Psoas muscle (tissue), 8 donors: ENCODE measurements around the gene RCC2. TPM values are rescaled to one million over a fixed set of nuclear protein-coding genes. Genes with fewer than 3 reads are reported as not detected.
A peak's percentile ranks its signal among the peaks of the same experiment; 100 is the strongest.
"Not testable (repeated sequence)": the region's sequence is repeated elsewhere in the genome, so short reads cannot be mapped to it uniquely, and the experiment has no call there.

Experiments used
- ATAC-seq, 4 donors: fragments of 200-7000 bp; cut with Tn5 transposase; one replicate each; pipeline ENCODE4 v1.9.1; 2020; ENCODE audit warnings: moderate library complexity in 3 of 4, mild to moderate bottlenecking in 2 of 4
- DNase-seq, 2 donors: peaks; one replicate each; pipeline ENCODE4 v3.0.0-alpha.2; 2020
- H3K27ac ChIP-seq: fragments of 200-600 bp; one replicate; pipeline ENCODE4 v1.8.0; 2022
- H3K27me3 ChIP-seq, 3 donors: fragments of 200-600 bp in 1 of 3; one replicate each; pipeline versions ENCODE4 v1.6.1 to v1.8.0; 2013 to 2022; ENCODE audit warnings: low read length in 2 of 3, mild to moderate bottlenecking in 2 of 3, moderate library complexity in 1 of 3; ENCODE audit not compliant: insufficient read depth in 3 of 3
- H3K36me3 ChIP-seq, 2 donors: fragments of 200-600 bp in 1 of 2; one replicate each; pipeline versions ENCODE4 v1.6.1 to v1.8.0; 2013 to 2022; ENCODE audit warnings: low read depth in 1 of 2, mild to moderate bottlenecking in 1 of 2, moderate library complexity in 1 of 2; ENCODE audit not compliant: insufficient read depth in 1 of 2
- H3K4me1 ChIP-seq: fragments of 200-600 bp; one replicate; pipeline ENCODE4 v1.8.0; 2022
- H3K4me3 ChIP-seq: fragments of 200-600 bp; one replicate; pipeline ENCODE4 v1.8.0; 2022; ENCODE audit warnings: mild to moderate bottlenecking
- H3K9me3 ChIP-seq: fragments of 200-600 bp; one replicate; pipeline ENCODE4 v1.8.0; 2022
- CTCF ChIP-seq: fragments of 200-600 bp; IDR thresholded peaks from one replicate; pipeline ENCODE4 v1.8.0; 2022; ENCODE audit warnings: antibody characterized with exemption
- WGBS, 3 donors: extraction: QIAGEN DNeasy Blood & Tissue Kit; methylation state at CpG; one replicate each; pipeline versions ENCODE4 v1.1.6 to v1.1.7; 2013; 5-methylcytosine and 5-hydroxymethylcytosine counted together
- intact Hi-C, 2 donors: fragments of 100-400 bp; cut with DNase I; formaldehyde crosslinking; loops; one replicate each; pipeline versions ENCODE4 v1.11.0 to v1.14.2; 2022
- polyA plus RNA-seq, 3 donors: library from polyadenylated mRNA; stranded (reverse); fragments of 200-250 nt; gene quantifications; one replicate each; pipeline ENCODE4 v1.2.3, GENCODE V29; 2013
- total RNA-seq, 4 donors: library from RNA; stranded (reverse); fragmentation: NEBNext Ultra II Directional in 2 of 4; extraction: Animal tissue kit (Norgen Biotek cat#: 25700) in 2 of 4; gene quantifications; one replicate each; pipeline versions ENCODE4 v1.2.1 to v1.2.4, GENCODE V29; 2021 to 2023
- donor health status: healthy with polysubstance abuse.
- donor health status: DM: no; HTN: no; CAD: no; lungs with moderate emphysema.
- donor health status: Bipolar disorder and iron deficiency.
- donor health status: healthy.
- donor health status: DM: yes; HTN: yes; CAD: no.
- donor health status: DM: no; HTN: no; CAD: no.
- donor health status: DM: no; HTN: no; CAD: no.
- donor health status: DM: yes; HTN: yes; CAD: no.

The RCC2 gene
- total and polyA plus RNA-seq, 7 donors = 6.8 to 18.7 (median 10.6) TPM

GRCh38 chr1:17416389-17416788 lies 23.1 kb downstream of the RCC2 start:
- Histone ChIP-seq H3K4me3 (no peak overlapping the region), H3K9me3 (no peaks in the 10 kb centered on the region), H3K4me1 (peaks cover 9% of the 10 kb centered on the region), H3K27me3 (no peaks in the 10 kb centered on the region), H3K36me3 (peaks cover 8 to 94% of the 10 kb centered on the region in 2 donors), H3K27ac (no peak overlapping the region)
- intact Hi-C loops = no loop called here
- 92 to 96% (median 95%) methylated on average over 20 of the region's 20 CpGs for WGBS, 3 donors
- no peak for ATAC-seq
- TF ChIP-seq CTCF = no peak
- no peak for DNase-seq

DNA sequence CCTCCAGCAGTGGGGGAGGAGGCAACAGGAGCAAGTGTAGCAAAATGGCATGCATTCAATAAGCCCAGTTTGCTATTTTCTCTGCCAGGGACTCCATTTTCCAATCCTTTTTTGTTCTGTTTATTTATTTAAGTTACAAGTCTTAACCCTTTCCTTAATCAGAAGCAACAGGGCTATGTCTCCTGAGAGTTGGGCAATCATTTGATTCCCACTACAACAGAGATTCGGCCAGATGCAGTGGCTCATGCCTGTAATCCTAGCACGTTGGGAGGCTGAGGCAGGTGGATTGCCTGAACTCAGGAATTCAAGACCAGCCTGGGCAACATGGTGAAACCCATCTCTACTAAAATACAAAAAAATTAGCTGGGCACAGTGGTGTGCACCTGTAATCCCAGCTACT lies 25.5 kb downstream of the RCC2 start:
- H3K27ac ChIP-seq = no peak overlapping the region
- intact Hi-C loops = no loop called here
- no peak for DNase-seq
- WGBS, 3 donors = 78 to 90% (median 88%) methylated on average over 2 of the region's 2 CpGs
- H3K9me3 ChIP-seq = no peaks in the 10 kb centered on the region
- peaks cover 8 to 98% of the 10 kb centered on the region in 2 donors for H3K36me3 ChIP-seq
- H3K4me1 ChIP-seq = peaks cover 5% of the 10 kb centered on the region
- no peaks in the 10 kb centered on the region for H3K27me3 ChIP-seq
- no peak for TF ChIP-seq CTCF
- ATAC-seq = no peak
- no peak overlapping the region for H3K4me3 ChIP-seq

- Histone ChIP-seq H3K27me3 (no peaks in the 10 kb centered on the region), H3K4me3 (no peak overlapping the region), H3K36me3 (peaks cover 8 to 95% of the 10 kb centered on the region in 2 donors), H3K27ac (peak overlapping the region; percentile 23), H3K4me1 (peaks cover 4% of the 10 kb centered on the region), H3K9me3 (no peaks in the 10 kb centered on the region)
- WGBS, 3 donors = 68 to 71% (median 70%) methylated on average over 16 of the region's 16 CpGs
- DNase-seq (no peak), ATAC-seq (peak; percentile 38 to 85 (median 74))
- TF ChIP-seq CTCF = no peak
- intact Hi-C loops = no loop called here
Measured at GRCh38 chr1:17412093-17412870, 27.2 kb downstream of the RCC2 start.

- ATAC-seq (peak in 1 of 4 donors; percentile 34), DNase-seq (no peak)
- no peaks in the 10 kb centered on the region for H3K27me3 ChIP-seq
- no peaks in the 10 kb centered on the region for H3K9me3 ChIP-seq
- 53 to 72% (median 63%) methylated on average over 10 of the region's 10 CpGs for WGBS, 3 donors
- no peak overlapping the region for H3K4me3 ChIP-seq
- H3K4me1 ChIP-seq = peaks cover 4% of the 10 kb centered on the region
- no peak overlapping the region for H3K27ac ChIP-seq
- no peak for TF ChIP-seq CTCF
- intact Hi-C loops = loop anchor here in 1 of 2 donors (5.0 kb wide), 1 partner anchor 347 kb away; no protein-coding TSS in a partner anchor
- H3K36me3 ChIP-seq = peaks cover 0 to 67% of the 10 kb centered on the region in 2 donors
Measured at GRCh38 chr1:17409391-17409811, 30.1 kb downstream of the RCC2 start.

GRCh38 chr1:17407786-17408514 lies 31.5 kb downstream of the RCC2 start:
- H3K27me3 ChIP-seq, H3K4me1 ChIP-seq, H3K27ac ChIP-seq, H3K9me3 ChIP-seq, ATAC-seq, H3K4me3 ChIP-seq, DNase-seq: not testable (repeated sequence)
- peaks cover 0 to 53% of the 10 kb centered on the region in 2 donors for H3K36me3 ChIP-seq
- WGBS, 3 donors = 89 to 93% (median 91%) methylated on average over 26 to 30 of the region's 30 CpGs
- intact Hi-C loops = loop anchor here in 1 of 2 donors (5.0 kb wide), 1 partner anchor 346 kb away; no protein-coding TSS in a partner anchor

- not testable (repeated sequence) for H3K9me3 ChIP-seq, H3K27me3 ChIP-seq, DNase-seq, H3K4me3 ChIP-seq, H3K4me1 ChIP-seq, H3K27ac ChIP-seq, ATAC-seq
- intact Hi-C loops = loop anchor here in 1 of 2 donors (5.0 kb wide), 1 partner anchor 345 kb away; no protein-coding TSS in a partner anchor
- 48 to 73% (median 60%) methylated on average over 16 of the region's 16 CpGs for WGBS, 3 donors
- H3K36me3 ChIP-seq = peaks cover 0 to 43% of the 10 kb centered on the region in 2 donors
Measured at GRCh38 chr1:17406760-17407475, 32.6 kb downstream of the RCC2 start.
